HepG2 (cell line): ENCODE measurements around the gene USP1. TPM values are rescaled to one million over a fixed set of nuclear protein-coding genes. Genes with fewer than 3 reads are reported as not detected.
A peak's percentile ranks its signal among the peaks of the same experiment; 100 is the strongest.

Source experiments
- AKAP8 ChIP-seq: sonication (generic); formaldehyde crosslinking; IDR thresholded peaks from 2 replicates; pipeline ENCODE4 v1.5.1; 2020; ENCODE audit warnings: mild to moderate bottlenecking, missing genetic modification reagents
- BHLHE40 ChIP-seq: IDR thresholded peaks from 2 replicates; pipeline ENCODE4 v1.6.1; 2011; ENCODE audit warnings: low read length, improper control_type of control experiment
- CHD4 ChIP-seq: fragments of 200-600 bp; sonication (generic); IDR thresholded peaks from 2 replicates; pipeline ENCODE4 v1.7.0; 2017; ENCODE audit warnings: mild to moderate bottlenecking, low read length, borderline replicate concordance
- FOXK2 ChIP-seq: fragments of 450-650 bp; IDR thresholded peaks from 2 replicates; pipeline ENCODE4 v1.6.1; 2016
- HES4 ChIP-seq: sonication (generic); formaldehyde crosslinking; IDR thresholded peaks from 2 replicates; pipeline ENCODE4 v1.9.0; 2021; ENCODE audit warnings: mild to moderate bottlenecking, missing genetic modification reagents, borderline replicate concordance
- KDM2A ChIP-seq: sonication (generic); formaldehyde crosslinking; IDR thresholded peaks from 2 replicates; pipeline ENCODE4 v1.4.0; 2020; ENCODE audit warnings: low read depth, missing genetic modification reagents, borderline replicate concordance
- MAF1 ChIP-seq: sonication (generic); formaldehyde crosslinking; IDR thresholded peaks from 2 replicates; pipeline ENCODE4 v1.5.0; 2020; ENCODE audit warnings: missing genetic modification reagents, borderline replicate concordance
- MIER2 ChIP-seq: IDR thresholded peaks from 2 replicates; pipeline ENCODE4 v1.6.1; 2016; ENCODE audit warnings: missing biosample characterization, missing genetic modification reagents
- NFYC ChIP-seq: IDR thresholded peaks from 2 replicates; pipeline ENCODE4 v1.6.1; 2016; ENCODE audit warnings: missing genetic modification reagents, missing compliant biosample characterization
- PBX2 ChIP-seq: IDR thresholded peaks from 2 replicates; pipeline ENCODE4 v1.6.1; 2016; ENCODE audit warnings: control low read depth
- RAD51 ChIP-seq: fragments of 450-650 bp; IDR thresholded peaks from 2 replicates; pipeline ENCODE4 v1.6.1; 2016; ENCODE audit warnings: borderline replicate concordance
- YY1 ChIP-seq: IDR thresholded peaks from 2 replicates; pipeline ENCODE4 v1.6.1; 2011; ENCODE audit warnings: low read length, low read depth, moderate library complexity, mild to moderate bottlenecking; ENCODE audit not compliant: insufficient read depth, insufficient replicate concordance
- ZBTB20 ChIP-seq: sonication (generic); formaldehyde crosslinking; IDR thresholded peaks from 2 replicates; pipeline ENCODE4 v1.8.1; 2023; ENCODE audit warnings: missing genetic modification reagents, low read depth, mild to moderate bottlenecking, borderline replicate concordance
- ZBTB21 ChIP-seq: sonication (generic); formaldehyde crosslinking; IDR thresholded peaks from 2 replicates; pipeline ENCODE4 v1.4.0; 2020; ENCODE audit warnings: missing genetic modification reagents
- ZBTB7B ChIP-seq: sonication (generic); formaldehyde crosslinking; IDR thresholded peaks from 2 replicates; pipeline ENCODE4 v1.4.0; 2020; ENCODE audit warnings: missing genetic modification reagents
- ZNF230 ChIP-seq: sonication (generic); formaldehyde crosslinking; IDR thresholded peaks from 2 replicates; pipeline ENCODE4 v1.4.0; 2020; ENCODE audit warnings: mild to moderate bottlenecking, missing genetic modification reagents
- ZNF256 ChIP-seq: sonication (generic); formaldehyde crosslinking; conservative IDR thresholded peaks from 2 replicates; pipeline ENCODE4 v1.4.0; 2020; ENCODE audit warnings: missing genetic modification reagents
- ZNF274 ChIP-seq: sonication (generic); formaldehyde crosslinking; IDR thresholded peaks from 2 replicates; pipeline ENCODE4 v1.5.1; 2020; ENCODE audit warnings: mild to moderate bottlenecking, missing genetic modification reagents
- ZNF326 ChIP-seq: sonication (generic); formaldehyde crosslinking; IDR thresholded peaks from 2 replicates; pipeline ENCODE4 v1.4.0; 2020; ENCODE audit warnings: missing genetic modification reagents, borderline replicate concordance
- ZNF572 ChIP-seq: sonication (generic); formaldehyde crosslinking; IDR thresholded peaks from 2 replicates; pipeline ENCODE4 v1.5.1; 2020; ENCODE audit warnings: mild to moderate bottlenecking, missing genetic modification reagents
- ZNF629 ChIP-seq: sonication (generic); formaldehyde crosslinking; conservative IDR thresholded peaks from 2 replicates; pipeline ENCODE4 v1.5.0; 2020; ENCODE audit warnings: missing genetic modification reagents
- ZNF800 ChIP-seq: sonication (generic); formaldehyde crosslinking; IDR thresholded peaks from 2 replicates; pipeline ENCODE4 v1.4.0; 2020; ENCODE audit warnings: missing genetic modification reagents
- polyA plus RNA-seq, 8 experiments: library from polyadenylated mRNA; depleted of rRNA in 3 of 8; stranded (reverse) in 7 of 8; unstranded in 1 of 8; fragments of >200 nt; fragmentation: Illumina TruSeq in 4 of 8; extraction: Trizol in 4 of 8; gene quantifications; 2 replicates each; pipeline versions ENCODE4 v1.2.1 to v1.2.3, GENCODE V29; 2011 to 2016; ENCODE audit warnings: low read depth in 4 of 8, missing spikeins in 1 of 8, mixed read lengths in 1 of 8; ENCODE audit not compliant: insufficient read depth in 1 of 8
- total RNA-seq, 5 experiments: library from RNA; depleted of rRNA; stranded (reverse); fragments of >200 nt; fragmentation: Illumina TruSeq; extraction: Trizol; gene quantifications; 2 replicates each; pipeline ENCODE4 v1.2.3, GENCODE V29; 2016; ENCODE audit warnings: low read depth in 1 of 5
- TF ChIP-seq, protein P1 (sequence below): sonication (generic); formaldehyde crosslinking; conservative IDR thresholded peaks from 2 replicates; pipeline ENCODE4 v1.4.0; 2020; ENCODE audit warnings: mild to moderate bottlenecking, missing genetic modification reagents, moderate library complexity
- TF ChIP-seq, protein P2 (sequence below): sonication (generic); formaldehyde crosslinking; IDR thresholded peaks from 2 replicates; pipeline ENCODE4 v1.5.0; 2020; ENCODE audit warnings: missing genetic modification reagents

The USP1 gene
- total and polyA plus RNA-seq, 2 of the 13 experiments (the other 11 are each of a cell fraction or from before 2014, with no cell fraction given): 9.0 to 64.6 TPM

DNA sequence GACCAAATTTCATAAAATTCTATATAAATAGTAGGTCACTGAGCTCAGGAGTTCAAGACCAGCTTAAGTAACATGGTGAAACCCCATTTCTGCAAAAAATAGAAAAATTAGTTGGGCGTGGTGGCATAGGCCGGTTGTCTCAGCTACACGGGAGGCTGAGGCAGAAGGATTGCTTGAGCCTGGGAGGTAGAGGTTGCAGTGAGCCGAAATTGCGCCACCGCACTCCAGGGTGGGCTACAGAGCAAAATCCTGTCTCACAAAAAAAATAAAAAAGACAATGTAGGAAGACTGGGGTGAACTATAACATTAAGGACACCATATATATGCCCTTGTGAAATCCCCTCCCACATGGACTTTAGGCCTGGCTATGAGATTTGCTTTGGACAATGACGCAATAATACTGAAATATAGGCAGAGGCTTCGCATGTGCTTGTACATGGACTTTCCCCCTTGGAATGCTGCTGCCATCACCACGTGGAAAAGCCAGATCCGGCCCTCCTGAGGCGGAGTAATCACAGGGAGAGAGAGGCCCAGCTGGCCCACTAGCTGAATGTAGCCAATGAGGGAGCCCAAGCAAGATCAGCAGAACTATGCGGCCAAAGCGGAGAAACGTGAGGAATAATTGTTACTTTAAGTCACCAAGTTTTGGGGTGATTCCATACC is 13.1 kb upstream of the USP1 start (continued):
- TF ChIP-seq CHD4: no peak
- TF ChIP-seq, protein P1, sequence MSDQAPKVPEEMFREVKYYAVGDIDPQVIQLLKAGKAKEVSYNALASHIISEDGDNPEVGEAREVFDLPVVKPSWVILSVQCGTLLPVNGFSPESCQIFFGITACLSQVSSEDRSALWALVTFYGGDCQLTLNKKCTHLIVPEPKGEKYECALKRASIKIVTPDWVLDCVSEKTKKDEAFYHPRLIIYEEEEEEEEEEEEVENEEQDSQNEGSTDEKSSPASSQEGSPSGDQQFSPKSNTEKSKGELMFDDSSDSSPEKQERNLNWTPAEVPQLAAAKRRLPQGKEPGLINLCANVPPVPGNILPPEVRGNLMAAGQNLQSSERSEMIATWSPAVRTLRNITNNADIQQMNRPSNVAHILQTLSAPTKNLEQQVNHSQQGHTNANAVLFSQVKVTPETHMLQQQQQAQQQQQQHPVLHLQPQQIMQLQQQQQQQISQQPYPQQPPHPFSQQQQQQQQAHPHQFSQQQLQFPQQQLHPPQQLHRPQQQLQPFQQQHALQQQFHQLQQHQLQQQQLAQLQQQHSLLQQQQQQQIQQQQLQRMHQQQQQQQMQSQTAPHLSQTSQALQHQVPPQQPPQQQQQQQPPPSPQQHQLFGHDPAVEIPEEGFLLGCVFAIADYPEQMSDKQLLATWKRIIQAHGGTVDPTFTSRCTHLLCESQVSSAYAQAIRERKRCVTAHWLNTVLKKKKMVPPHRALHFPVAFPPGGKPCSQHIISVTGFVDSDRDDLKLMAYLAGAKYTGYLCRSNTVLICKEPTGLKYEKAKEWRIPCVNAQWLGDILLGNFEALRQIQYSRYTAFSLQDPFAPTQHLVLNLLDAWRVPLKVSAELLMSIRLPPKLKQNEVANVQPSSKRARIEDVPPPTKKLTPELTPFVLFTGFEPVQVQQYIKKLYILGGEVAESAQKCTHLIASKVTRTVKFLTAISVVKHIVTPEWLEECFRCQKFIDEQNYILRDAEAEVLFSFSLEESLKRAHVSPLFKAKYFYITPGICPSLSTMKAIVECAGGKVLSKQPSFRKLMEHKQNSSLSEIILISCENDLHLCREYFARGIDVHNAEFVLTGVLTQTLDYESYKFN: peak; percentile 83
- no peak for TF ChIP-seq ZNF572
- TF ChIP-seq ZNF629: 0 out of 2 replicates have a peak, but pooled peaks have one; percentile 26
- TF ChIP-seq KDM2A (CRISPR knock-in tag): peak; percentile 41; the same call in 1 of the 2 replicates
- no peak for TF ChIP-seq FOXK2
- peak; percentile 99 for TF ChIP-seq ZBTB20 (CRISPR knock-in tag)
- TF ChIP-seq RAD51: no peak
- no peak; the same call in 1 of the 2 replicates for TF ChIP-seq ZNF230 (CRISPR knock-in tag)
- no peak for TF ChIP-seq AKAP8 (CRISPR knock-in tag)
- TF ChIP-seq MIER2: no peak
- TF ChIP-seq, protein P2, sequence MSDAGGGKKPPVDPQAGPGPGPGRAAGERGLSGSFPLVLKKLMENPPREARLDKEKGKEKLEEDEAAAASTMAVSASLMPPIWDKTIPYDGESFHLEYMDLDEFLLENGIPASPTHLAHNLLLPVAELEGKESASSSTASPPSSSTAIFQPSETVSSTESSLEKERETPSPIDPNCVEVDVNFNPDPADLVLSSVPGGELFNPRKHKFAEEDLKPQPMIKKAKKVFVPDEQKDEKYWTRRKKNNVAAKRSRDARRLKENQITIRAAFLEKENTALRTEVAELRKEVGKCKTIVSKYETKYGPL: no peak
- TF ChIP-seq PBX2 (CRISPR knock-in tag): no peak
- TF ChIP-seq ZNF256 (CRISPR knock-in tag): 0 out of 2 replicates have a peak, but pooled peaks have one; percentile 70
- TF ChIP-seq YY1: no peak
- peak; percentile 78; the same call in 1 of the 2 replicates for TF ChIP-seq ZNF274 (CRISPR knock-in tag)
- TF ChIP-seq ZNF326 (CRISPR knock-in tag): no peak
- no peak for TF ChIP-seq HES4
- TF ChIP-seq NFYC (CRISPR knock-in tag): peak; percentile 65
- TF ChIP-seq ZBTB7B: no peak
- TF ChIP-seq ZBTB21 (CRISPR knock-in tag): peak; percentile 95
- TF ChIP-seq ZNF800: no peak
- peak; percentile 82 for TF ChIP-seq BHLHE40
- TF ChIP-seq MAF1 (CRISPR knock-in tag): no peak
